IMR-90 (cell line): ENCODE data around the gene NFAT5.

ENCODE experiments used
- CTCF ChIP-seq: conservative IDR thresholded peaks from 2 replicates; pipeline ENCODE4 v1.5.1; 2012; ENCODE audit warnings: mild to moderate bottlenecking, low read depth, low read length, improper control_type of control experiment
- MXI1 ChIP-seq: IDR thresholded peaks from 2 replicates; pipeline ENCODE4 v1.6.1; 2012; ENCODE audit warnings: low read depth, mild to moderate bottlenecking, low read length, moderate library complexity, borderline replicate concordance
- POLR2A ChIP-seq: IDR thresholded peaks from 2 replicates; pipeline ENCODE4 v1.6.1; 2012; ENCODE audit warnings: mild to moderate bottlenecking, low read depth, low read length
- RAD21 ChIP-seq: IDR thresholded peaks from 2 replicates; pipeline ENCODE4 v1.6.1; 2012; ENCODE audit warnings: low read length, improper control_type of control experiment
- RFX5 ChIP-seq: IDR thresholded peaks from 2 replicates; pipeline ENCODE4 v1.8.0; 2012; ENCODE audit warnings: low read depth, mild to moderate bottlenecking, low read length, moderate library complexity
- SMC3 ChIP-seq: fragments of 150-350 bp; IDR thresholded peaks from 2 replicates; pipeline ENCODE4 v1.6.1; 2016; ENCODE audit warnings: low read depth, mild to moderate bottlenecking, antibody characterized with exemption, low read length, moderate library complexity
- TF ChIP-seq, protein P1 (sequence below): fragments of 150-350 bp; IDR thresholded peaks from 2 replicates; pipeline ENCODE4 v1.6.1; 2017; ENCODE audit warnings: mild to moderate bottlenecking, antibody characterized with exemption, low read length, low read depth

- TF ChIP-seq POLR2A, result no peak
- TF ChIP-seq SMC3, result no peak
- TF ChIP-seq CTCF, result no peak
- TF ChIP-seq MXI1, result no peak
- TF ChIP-seq RAD21, result no peak
- no peak for TF ChIP-seq RFX5
- TF ChIP-seq, protein P1, sequence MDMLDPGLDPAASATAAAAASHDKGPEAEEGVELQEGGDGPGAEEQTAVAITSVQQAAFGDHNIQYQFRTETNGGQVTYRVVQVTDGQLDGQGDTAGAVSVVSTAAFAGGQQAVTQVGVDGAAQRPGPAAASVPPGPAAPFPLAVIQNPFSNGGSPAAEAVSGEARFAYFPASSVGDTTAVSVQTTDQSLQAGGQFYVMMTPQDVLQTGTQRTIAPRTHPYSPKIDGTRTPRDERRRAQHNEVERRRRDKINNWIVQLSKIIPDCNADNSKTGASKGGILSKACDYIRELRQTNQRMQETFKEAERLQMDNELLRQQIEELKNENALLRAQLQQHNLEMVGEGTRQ, result no peak
These were observed 67.1 kb downstream of the NFAT5 start for GRCh38 chr16:69632828-69633227.
